ENCODE results near the gene C2. TPM values are rescaled to one million over a fixed set of nuclear protein-coding genes. Genes with fewer than 3 reads are reported as not detected.
A peak's percentile ranks its signal among the peaks of the same experiment; 100 is the strongest.

C2 gene
- total and polyA plus RNA-seq, 4 experiments from 2014 or later: 2.1 to 3.2 TPM; not detected in 2

DNA sequence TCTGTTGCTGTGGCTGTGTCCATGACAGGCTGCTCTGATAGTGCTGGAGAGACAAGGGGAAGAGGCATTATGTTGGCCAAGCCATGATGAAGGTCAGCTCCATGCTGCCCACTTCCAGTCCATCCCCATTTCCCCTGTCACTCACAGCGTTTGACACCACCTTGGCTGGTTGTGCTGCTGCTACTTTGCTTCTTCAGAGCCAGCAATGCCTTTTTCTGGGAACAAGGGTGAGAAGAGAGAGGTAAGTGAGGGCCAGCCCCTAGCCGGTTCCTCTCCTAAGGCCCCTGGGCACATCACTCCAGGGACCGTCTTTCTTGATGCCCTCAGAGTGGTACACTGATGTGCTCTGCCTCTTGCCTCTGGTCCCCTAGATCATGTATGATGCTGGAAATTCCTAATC lies 29.3 kb downstream of the C2 start:
- peak overlapping the region in 4 of 7 donors; percentile 22 to 99 (median 80) for H3K27ac Mint-ChIP-seq

DNA sequence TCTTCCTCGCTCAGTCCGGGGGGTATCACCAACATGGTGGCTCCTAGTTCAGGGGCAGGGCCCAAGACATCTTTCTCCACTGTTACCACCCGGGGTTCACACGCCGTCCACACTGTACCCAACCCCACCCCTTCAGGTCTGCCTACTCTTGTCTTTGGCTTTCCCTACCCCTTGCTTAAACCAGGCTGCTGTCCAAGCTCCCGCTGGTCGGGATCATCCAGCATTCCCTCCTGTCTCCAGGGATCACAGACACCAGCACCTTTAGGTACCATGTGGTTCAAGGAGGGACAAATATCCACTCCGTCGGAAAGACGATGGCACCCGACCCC lies 30.9 kb downstream of the C2 start:
- Mint-ChIP-seq H3K4me3 (peak overlapping the region; percentile 92 to 98 (median 96)), H3K9me3 (no peaks in the 10 kb centered on the region), H3K27me3 (no peaks in the 10 kb centered on the region), H3K36me3 (peaks cover 44 to 71% of the 10 kb centered on the region in 2 donors), H3K4me1 (peaks cover 21 to 43% (median 32%) of the 10 kb centered on the region in 4 donors), H3K27ac (peak overlapping the region; percentile 97 to 99 (median 98))
- Histone ChIP-seq H3K27ac (ENCODE audit: low read depth, low read length) (peak overlapping the region; percentile 98), H3K36me3 (ENCODE audit: insufficient read depth, low read length) (peaks cover 72% of the 10 kb centered on the region), H3K9me3 (ENCODE audit: control insufficient read depth in 1 of 2, low read length in 2 of 2) (no peaks in the 10 kb centered on the region), H3K4me1 (ENCODE audit: insufficient read depth, low read length) (peaks cover 35% of the 10 kb centered on the region), H3K4me3 (ENCODE audit: low read length in 2 of 2) (peak overlapping the region; percentile 86 to 95), H3K27me3 (ENCODE audit: insufficient read depth, low read length) (no peaks in the 10 kb centered on the region)
- intact Hi-C loops (cut with micrococcal nuclease): loop anchor here (2.0 to 5.0 kb wide), 3 partner anchors 234 to 411 kb away; partner anchors contain the start of genes ATP6V1G2, GPANK1, GPSM3 and NFKBIL1
- DNase-seq: no peak
- ChIA-PET POLR2A (ENCODE audit: partially characterized antibody) (interaction anchor here (0.7 to 6.8 kb wide), 12 partner anchors 8 to 1014 kb away, joined by 3 to 195 read pairs (median 6); partner anchors contain the start of genes BAG6, DXO, NEU1 and TNF), CTCF (ENCODE audit: partially characterized antibody) (interaction anchor here (1.2 to 3.3 kb wide), 5 partner anchors 13 to 359 kb away, joined by 3 to 21 read pairs (median 6); partner anchors contain the start of gene DXO)

More for the DNA sequence above, 29.3 kb downstream of the C2 start:
- Mint-ChIP-seq H3K27me3 (no peaks in the 10 kb centered on the region), H3K36me3 (peaks cover 40 to 69% of the 10 kb centered on the region in 2 donors), H3K4me3 (peak overlapping the region in 1 of 8 donors; percentile 94), H3K4me1 (peaks cover 18 to 42% (median 29%) of the 10 kb centered on the region in 4 donors), H3K9me3 (no peaks in the 10 kb centered on the region)
- no peaks in the 10 kb centered on the region for H3K9me3 ChIP-seq (ENCODE audit: control insufficient read depth in 1 of 2, low read length in 2 of 2)
- ChIA-PET CTCF (ENCODE audit: partially characterized antibody) (interaction anchor here (3.3 kb wide), 1 partner anchor 15 kb away, joined by 21 read pairs; the partner anchor contains the start of gene DXO), POLR2A (ENCODE audit: partially characterized antibody) (interaction anchor here (6.8 kb wide), 1 partner anchor 15 kb away, joined by 195 read pairs; the partner anchor contains the start of gene DXO)
- H3K4me1 ChIP-seq (ENCODE audit: insufficient read depth, low read length): peaks cover 35% of the 10 kb centered on the region
- peaks cover 71% of the 10 kb centered on the region for H3K36me3 ChIP-seq (ENCODE audit: insufficient read depth, low read length)
- peak overlapping the region; percentile 32 for H3K27ac ChIP-seq (ENCODE audit: low read depth, low read length)
- intact Hi-C loops (cut with micrococcal nuclease): loop anchor here (5.0 kb wide), 1 partner anchor 409 kb away; the partner anchor contains the start of genes ATP6V1G2 and NFKBIL1
- no peak for DNase-seq
- H3K4me3 ChIP-seq (ENCODE audit: low read length in 2 of 2): no peak overlapping the region
- no peaks in the 10 kb centered on the region for H3K27me3 ChIP-seq (ENCODE audit: insufficient read depth, low read length)

DNA sequence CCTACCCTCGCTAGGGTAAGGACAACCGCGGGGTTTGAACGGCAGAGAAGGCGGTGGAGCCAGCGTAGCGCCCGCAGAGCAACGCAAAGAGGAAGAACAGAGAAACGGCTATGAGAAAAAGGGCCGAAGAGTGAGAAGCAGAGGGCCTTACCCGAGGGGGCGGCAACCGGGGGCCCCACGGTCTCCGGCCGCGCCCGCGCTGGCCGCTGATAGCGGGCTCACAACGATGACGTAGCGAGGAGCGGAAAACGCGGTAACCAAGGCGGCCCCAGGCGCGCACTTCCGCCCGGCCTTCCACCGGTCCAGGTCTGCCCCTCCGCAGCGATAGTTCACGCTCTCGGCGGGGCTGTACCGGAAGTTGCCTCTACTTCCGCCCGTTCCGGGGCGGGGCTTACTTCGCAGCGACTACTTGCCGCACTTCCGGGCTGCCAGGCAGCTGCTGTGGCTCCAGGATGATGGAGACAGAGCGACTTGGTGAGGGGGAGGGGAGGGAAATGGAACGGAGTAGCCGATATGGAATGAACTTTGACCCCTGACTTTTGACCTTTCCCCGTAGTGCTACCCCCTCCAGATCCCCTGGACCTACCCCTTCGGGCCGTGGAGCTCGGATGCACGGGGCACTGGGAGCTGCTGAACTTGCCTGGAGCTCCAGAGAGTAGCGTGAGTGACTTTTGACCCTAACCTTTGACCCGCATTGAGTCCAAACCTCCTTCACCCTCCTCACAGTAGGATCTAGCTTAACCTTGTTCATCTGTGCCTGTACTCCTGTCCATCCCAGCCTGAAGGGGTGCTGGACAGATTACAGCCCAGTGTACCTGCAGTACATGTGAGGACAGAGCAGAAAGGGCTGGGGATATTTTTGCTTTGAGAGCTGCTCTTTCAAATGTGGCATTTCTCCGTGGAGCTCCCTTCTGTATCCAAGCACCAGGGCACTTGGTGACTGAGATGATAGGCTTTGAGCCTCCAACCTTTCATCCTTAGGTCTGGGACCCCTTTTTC lies 31.5 kb downstream of the C2 start, which contains the start of the genes NELFE and SKIC2:
NELFE (minus strand) TSS at position 231 of the 999 bp plus-strand sequence. CDS start 525 bp downstream, outside the sequence.
SKIC2 (plus strand) TSS at position 435 of the 999 bp plus-strand sequence; CDS start at position 453, 18 bp downstream.
- peak within 1 kb of the TSS; percentile 92 to 98 (median 96) for H3K4me3 Mint-ChIP-seq
- H3K36me3 ChIP-seq (ENCODE audit: insufficient read depth, low read length): peaks cover 72% of the 10 kb centered on the region
- no peaks in the 10 kb centered on the region for H3K27me3 ChIP-seq (ENCODE audit: insufficient read depth, low read length)
- H3K4me1 Mint-ChIP-seq: peaks cover 21 to 43% (median 32%) of the 10 kb centered on the region in 4 donors
- H3K4me3 ChIP-seq (ENCODE audit: low read length in 2 of 2): peak within 1 kb of the TSS; percentile 95
- ChIA-PET CTCF (ENCODE audit: partially characterized antibody) (interaction anchor here (0.6 to 3.3 kb wide), 7 partner anchors 10 to 1168 kb away, joined by 3 to 21 read pairs (median 6); partner anchors contain the start of gene DXO), POLR2A (ENCODE audit: partially characterized antibody) (interaction anchor here (0.6 to 6.8 kb wide), 27 partner anchors 9 to 1602 kb away, joined by 3 to 195 read pairs (median 3); partner anchors contain the start of genes ABHD16A, BAG6, DXO and EHMT2)
- peak; percentile 98 to 99 (median 99) for DNase-seq
- H3K27me3 Mint-ChIP-seq: no peaks in the 10 kb centered on the region
- peaks cover 42 to 71% of the 10 kb centered on the region in 2 donors for H3K36me3 Mint-ChIP-seq
- H3K4me1 ChIP-seq (ENCODE audit: insufficient read depth, low read length): peaks cover 35% of the 10 kb centered on the region
- peak within 1 kb of the TSS; percentile 97 to 99 (median 98) for H3K27ac Mint-ChIP-seq
- intact Hi-C loops (cut with micrococcal nuclease): loop anchor here (1.0 to 5.0 kb wide), 6 partner anchors 13 to 412 kb away; partner anchors contain the start of genes ATF6B, ATP6V1G2, DXO and GPANK1
- H3K9me3 Mint-ChIP-seq: no peaks in the 10 kb centered on the region
- H3K27ac ChIP-seq (ENCODE audit: low read depth, low read length): peak within 1 kb of the TSS; percentile 98
- H3K9me3 ChIP-seq (ENCODE audit: control insufficient read depth in 1 of 2, low read length in 2 of 2): no peaks in the 10 kb centered on the region

DNA sequence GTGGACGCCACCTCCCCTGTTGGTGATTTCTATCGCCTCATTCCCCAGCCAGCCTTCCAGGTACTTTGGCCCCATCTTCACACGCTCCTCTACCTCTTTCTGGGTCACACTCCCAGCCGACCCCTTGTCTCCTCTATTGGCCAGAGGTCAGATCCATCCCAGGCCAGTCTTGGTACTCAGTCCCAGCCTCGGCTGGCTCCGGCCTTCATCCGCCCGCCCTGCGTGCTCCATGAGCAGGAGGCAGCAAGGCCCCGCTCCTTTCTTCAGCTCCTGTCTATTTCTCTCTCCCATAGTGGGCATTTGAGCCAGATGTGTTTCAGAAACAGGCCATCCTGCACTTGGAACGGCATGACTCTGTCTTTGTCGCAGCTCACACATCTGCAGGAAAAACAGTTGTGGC lies 34.1 kb downstream of the C2 start:
- no peaks in the 10 kb centered on the region for H3K27me3 ChIP-seq (ENCODE audit: insufficient read depth, low read length)
- H3K9me3 ChIP-seq (ENCODE audit: control insufficient read depth in 1 of 2, low read length in 2 of 2): no peaks in the 10 kb centered on the region
- Mint-ChIP-seq H3K27me3 (no peaks in the 10 kb centered on the region), H3K4me3 (peak overlapping the region in 2 of 8 donors; percentile 1 to 10), H3K36me3 (peaks cover 29 to 78% of the 10 kb centered on the region in 2 donors), H3K4me1 (peaks cover 21 to 43% (median 32%) of the 10 kb centered on the region in 4 donors), H3K27ac (peak overlapping the region; percentile 22 to 97 (median 66)), H3K9me3 (no peaks in the 10 kb centered on the region)
- CTCF ChIA-PET (ENCODE audit: partially characterized antibody): no interaction called here
- H3K4me3 ChIP-seq (ENCODE audit: low read length in 2 of 2): no peak overlapping the region
- H3K4me1 ChIP-seq (ENCODE audit: insufficient read depth, low read length): peaks cover 35% of the 10 kb centered on the region
- POLR2A ChIA-PET (ENCODE audit: partially characterized antibody): interaction anchor here (6.8 kb wide), 1 partner anchor 10 kb away, joined by 195 read pairs; the partner anchor contains the start of gene DXO
- intact Hi-C loops (cut with micrococcal nuclease): no loop called here
- H3K27ac ChIP-seq (ENCODE audit: low read depth, low read length): no peak overlapping the region
- H3K36me3 ChIP-seq (ENCODE audit: insufficient read depth, low read length): peaks cover 70% of the 10 kb centered on the region
- DNase-seq: no peak

DNA sequence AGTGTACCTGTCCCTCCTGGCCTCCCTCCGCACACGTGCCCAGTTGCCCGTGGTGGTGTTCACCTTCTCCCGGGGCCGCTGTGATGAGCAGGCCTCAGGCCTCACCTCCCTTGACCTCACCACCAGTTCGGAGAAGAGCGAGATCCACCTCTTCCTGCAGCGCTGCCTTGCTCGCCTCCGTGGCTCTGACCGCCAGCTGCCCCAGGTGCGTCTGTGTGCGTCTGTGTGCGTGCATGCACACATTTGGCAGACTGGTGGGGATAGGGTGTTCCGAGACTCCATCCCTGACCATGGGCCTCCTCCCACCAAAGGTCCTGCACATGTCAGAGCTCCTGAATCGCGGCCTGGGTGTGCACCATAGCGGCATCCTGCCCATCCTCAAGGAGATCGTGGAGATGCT lies 36.4 kb downstream of the C2 start:
- Mint-ChIP-seq H3K9me3 (no peaks in the 10 kb centered on the region), H3K27me3 (no peaks in the 10 kb centered on the region), H3K4me1 (peaks cover 14 to 30% (median 22%) of the 10 kb centered on the region in 4 donors), H3K27ac (peak overlapping the region in 3 of 7 donors; percentile 24 to 79 (median 64)), H3K36me3 (peaks cover 40 to 84% of the 10 kb centered on the region in 2 donors), H3K4me3 (no peak overlapping the region)
- Histone ChIP-seq H3K4me3 (ENCODE audit: low read length in 2 of 2) (no peak overlapping the region), H3K9me3 (ENCODE audit: control insufficient read depth in 1 of 2, low read length in 2 of 2) (no peaks in the 10 kb centered on the region), H3K36me3 (ENCODE audit: insufficient read depth, low read length) (peaks cover 79% of the 10 kb centered on the region), H3K4me1 (ENCODE audit: insufficient read depth, low read length) (peaks cover 18% of the 10 kb centered on the region), H3K27me3 (ENCODE audit: insufficient read depth, low read length) (no peaks in the 10 kb centered on the region), H3K27ac (ENCODE audit: low read depth, low read length) (no peak overlapping the region)
- POLR2A ChIA-PET (ENCODE audit: partially characterized antibody): interaction anchor here (1.0 to 2.1 kb wide), 2 partner anchors 8 to 11 kb away, joined by 4 to 7 read pairs; partner anchors contain the start of gene DXO
- intact Hi-C loops (cut with micrococcal nuclease): no loop called here
- no peak for DNase-seq
- CTCF ChIA-PET (ENCODE audit: partially characterized antibody): interaction anchor here (2.2 kb wide), 1 partner anchor 12 kb away, joined by 8 read pairs; no protein-coding TSS in a partner anchor

DNA sequence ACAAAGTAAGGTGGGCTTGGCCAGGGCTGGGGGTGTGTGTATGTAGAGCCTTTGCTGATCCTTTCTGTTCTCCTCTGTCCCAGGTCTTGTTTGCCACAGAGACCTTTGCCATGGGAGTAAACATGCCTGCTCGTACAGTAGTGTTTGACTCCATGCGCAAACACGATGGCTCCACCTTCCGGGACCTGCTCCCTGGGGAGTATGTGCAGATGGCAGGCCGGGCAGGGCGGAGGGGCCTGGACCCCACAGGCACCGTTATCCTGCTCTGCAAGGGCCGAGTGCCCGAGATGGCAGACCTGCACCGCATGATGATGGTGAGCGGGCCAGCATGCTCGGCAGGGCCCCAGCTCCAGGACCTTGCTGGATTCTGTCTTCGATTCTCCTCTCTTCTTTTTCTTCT lies 38.2 kb downstream of the C2 start:
- ChIA-PET POLR2A (ENCODE audit: partially characterized antibody) (interaction anchor here (0.6 kb wide), 1 partner anchor 15 kb away, joined by 3 read pairs; no protein-coding TSS in a partner anchor), CTCF (ENCODE audit: partially characterized antibody) (no interaction called here)
- no peaks in the 10 kb centered on the region for H3K27me3 Mint-ChIP-seq
- Histone ChIP-seq H3K4me3 (ENCODE audit: low read length in 2 of 2) (no peak overlapping the region), H3K27me3 (ENCODE audit: insufficient read depth, low read length) (no peaks in the 10 kb centered on the region), H3K4me1 (ENCODE audit: insufficient read depth, low read length) (peaks cover 10% of the 10 kb centered on the region), H3K9me3 (ENCODE audit: control insufficient read depth in 1 of 2, low read length in 2 of 2) (no peaks in the 10 kb centered on the region), H3K36me3 (ENCODE audit: insufficient read depth, low read length) (peaks cover 88% of the 10 kb centered on the region), H3K27ac (ENCODE audit: low read depth, low read length) (no peak overlapping the region)
- peaks cover 8 to 26% (median 17%) of the 10 kb centered on the region in 4 donors for H3K4me1 Mint-ChIP-seq
- no peak overlapping the region for H3K4me3 Mint-ChIP-seq
- no peaks in the 10 kb centered on the region for H3K9me3 Mint-ChIP-seq
- peak overlapping the region in 1 of 7 donors; percentile 25 for H3K27ac Mint-ChIP-seq
- H3K36me3 Mint-ChIP-seq: peaks cover 48 to 89% of the 10 kb centered on the region in 2 donors
- intact Hi-C loops (cut with micrococcal nuclease): no loop called here
- peak in 1 of 5 donors; percentile 37 for DNase-seq
